ENCODE data around the gene CASK. TPM values are rescaled to one million over a fixed set of nuclear protein-coding genes. Genes with fewer than 3 reads are reported as not detected.

CASK gene
- total RNA-seq, 2 donors from 2014 or later: 90.8 to 107 TPM

DNA sequence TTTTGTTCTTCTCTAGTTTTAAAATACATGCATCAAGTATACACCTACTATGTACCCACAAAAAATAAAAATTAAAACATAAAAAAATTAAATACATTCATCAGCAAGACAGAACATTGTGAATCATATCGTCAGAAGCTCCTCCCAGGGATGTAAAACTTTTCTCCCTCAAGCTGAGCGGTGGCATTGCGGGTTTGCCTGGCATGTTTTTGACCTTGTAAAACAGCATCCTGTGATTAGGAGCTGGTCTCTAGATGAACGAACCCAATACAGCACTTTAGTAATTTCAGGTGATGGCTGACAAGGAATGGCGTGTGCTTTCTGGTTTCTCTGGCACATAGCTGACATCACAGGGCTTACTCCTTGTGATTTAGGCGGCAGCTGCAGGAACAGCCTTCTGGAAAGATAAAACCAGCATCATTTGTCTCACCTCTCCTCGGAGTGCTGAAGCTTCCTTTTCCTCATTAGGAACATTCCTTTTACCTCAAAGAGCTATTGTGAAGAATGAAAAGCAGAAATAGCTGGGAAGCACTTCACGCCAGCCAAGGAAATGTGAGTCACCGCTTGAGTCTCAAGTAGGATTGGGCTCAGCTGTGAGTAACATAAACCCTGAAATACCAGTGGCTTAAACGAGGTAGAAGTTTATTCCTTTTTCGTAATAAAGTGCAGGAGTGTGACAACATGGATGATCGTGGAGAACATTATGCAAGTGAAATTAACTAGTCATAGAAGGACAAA, 431.9 kb downstream of the CASK start:
- TF ChIP-seq, protein P1, sequence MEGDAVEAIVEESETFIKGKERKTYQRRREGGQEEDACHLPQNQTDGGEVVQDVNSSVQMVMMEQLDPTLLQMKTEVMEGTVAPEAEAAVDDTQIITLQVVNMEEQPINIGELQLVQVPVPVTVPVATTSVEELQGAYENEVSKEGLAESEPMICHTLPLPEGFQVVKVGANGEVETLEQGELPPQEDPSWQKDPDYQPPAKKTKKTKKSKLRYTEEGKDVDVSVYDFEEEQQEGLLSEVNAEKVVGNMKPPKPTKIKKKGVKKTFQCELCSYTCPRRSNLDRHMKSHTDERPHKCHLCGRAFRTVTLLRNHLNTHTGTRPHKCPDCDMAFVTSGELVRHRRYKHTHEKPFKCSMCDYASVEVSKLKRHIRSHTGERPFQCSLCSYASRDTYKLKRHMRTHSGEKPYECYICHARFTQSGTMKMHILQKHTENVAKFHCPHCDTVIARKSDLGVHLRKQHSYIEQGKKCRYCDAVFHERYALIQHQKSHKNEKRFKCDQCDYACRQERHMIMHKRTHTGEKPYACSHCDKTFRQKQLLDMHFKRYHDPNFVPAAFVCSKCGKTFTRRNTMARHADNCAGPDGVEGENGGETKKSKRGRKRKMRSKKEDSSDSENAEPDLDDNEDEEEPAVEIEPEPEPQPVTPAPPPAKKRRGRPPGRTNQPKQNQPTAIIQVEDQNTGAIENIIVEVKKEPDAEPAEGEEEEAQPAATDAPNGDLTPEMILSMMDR (IDR thresholded peaks at IDR 0.05): no peak
- H3K27me3 ChIP-seq: no peaks in the 10 kb centered on the region
- H3K36me3 ChIP-seq: no peaks in the 10 kb centered on the region
- H3K9ac ChIP-seq (ENCODE audit: low read depth in 2 of 2, low read length in 2 of 2): no peak overlapping the region
- H3K27ac ChIP-seq: no peak overlapping the region
- H3K4me1 ChIP-seq: no peaks in the 10 kb centered on the region
- intact Hi-C loops (cut with DNase I): no loop called here
- H3K9me3 ChIP-seq: no peaks in the 10 kb centered on the region
- H3K4me3 ChIP-seq: no peak overlapping the region
- no peak for DNase-seq

DNA sequence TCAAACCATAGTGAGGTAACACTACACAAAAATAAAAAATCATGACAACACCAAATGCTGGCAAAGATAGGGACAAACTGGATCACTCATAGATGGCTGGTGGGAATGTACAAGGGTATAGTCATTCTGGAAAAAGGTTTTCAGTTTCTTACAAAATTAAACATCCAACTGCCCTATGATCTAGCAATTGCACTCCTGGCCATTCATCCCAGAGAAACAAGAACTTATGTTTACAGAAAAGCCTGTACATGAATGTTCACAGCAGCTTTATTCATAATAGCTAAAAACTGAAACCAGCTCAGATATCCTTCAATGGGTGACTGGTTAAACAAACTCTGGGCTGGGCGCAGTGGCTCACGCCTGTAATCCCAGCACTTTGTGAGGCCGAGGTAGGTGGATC, 432.9 kb downstream of the CASK start:
- TF ChIP-seq, protein P1 (IDR thresholded peaks at IDR 0.05): no peak
- H3K4me1 ChIP-seq: no peaks in the 10 kb centered on the region
- no peaks in the 10 kb centered on the region for H3K27me3 ChIP-seq
- intact Hi-C loops (cut with DNase I): no loop called here
- no peak overlapping the region for H3K9ac ChIP-seq (ENCODE audit: low read depth in 2 of 2, low read length in 2 of 2)
- no peaks in the 10 kb centered on the region for H3K9me3 ChIP-seq
- no peak overlapping the region for H3K27ac ChIP-seq
- DNase-seq: no peak
- no peaks in the 10 kb centered on the region for H3K36me3 ChIP-seq
- H3K4me3 ChIP-seq: no peak overlapping the region

DNA sequence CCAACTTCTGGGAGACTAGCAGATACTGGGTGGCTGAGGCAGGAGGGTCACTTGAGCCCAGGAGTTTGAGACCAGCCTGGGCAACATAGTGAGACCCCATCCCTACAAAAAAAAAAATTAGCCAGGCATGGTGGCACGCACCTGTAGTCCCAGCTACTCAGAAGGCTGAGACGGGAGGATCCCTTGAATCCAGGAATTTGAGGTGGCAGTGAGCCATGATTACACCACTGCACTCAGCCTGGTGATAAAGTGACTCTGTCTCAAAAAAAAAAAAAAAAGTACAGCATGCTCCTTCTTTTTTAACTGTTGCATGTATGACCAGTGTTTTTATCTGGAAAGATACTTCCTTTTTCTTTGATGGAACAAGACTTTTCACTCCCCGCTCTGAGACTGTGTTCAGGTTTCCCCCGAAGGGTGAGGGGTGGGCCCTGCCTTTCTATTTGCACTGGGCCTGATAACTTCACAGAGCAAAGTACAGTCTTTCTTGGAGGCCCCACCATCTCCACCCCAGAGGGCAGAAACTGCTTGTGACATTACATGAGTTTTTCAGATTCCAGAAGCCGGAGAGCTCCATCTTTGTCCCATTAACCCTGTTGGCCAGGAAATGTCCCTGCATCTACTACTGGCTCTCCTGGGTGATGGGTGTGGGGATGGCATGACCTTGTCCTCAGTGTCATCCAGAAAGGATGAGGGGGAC, 441.1 kb downstream of the CASK start:
- Histone ChIP-seq H3K36me3 (no peaks in the 10 kb centered on the region), H3K4me1 (no peaks in the 10 kb centered on the region), H3K9me3 (no peaks in the 10 kb centered on the region), H3K27ac (no peak overlapping the region), H3K27me3 (no peaks in the 10 kb centered on the region), H3K9ac (ENCODE audit: low read depth in 2 of 2, low read length in 2 of 2) (no peak overlapping the region), H3K4me3 (no peak overlapping the region)
- TF ChIP-seq, protein P1 (IDR thresholded peaks at IDR 0.05): no peak
- intact Hi-C loops (cut with DNase I): no loop called here
- no peak for DNase-seq

DNA sequence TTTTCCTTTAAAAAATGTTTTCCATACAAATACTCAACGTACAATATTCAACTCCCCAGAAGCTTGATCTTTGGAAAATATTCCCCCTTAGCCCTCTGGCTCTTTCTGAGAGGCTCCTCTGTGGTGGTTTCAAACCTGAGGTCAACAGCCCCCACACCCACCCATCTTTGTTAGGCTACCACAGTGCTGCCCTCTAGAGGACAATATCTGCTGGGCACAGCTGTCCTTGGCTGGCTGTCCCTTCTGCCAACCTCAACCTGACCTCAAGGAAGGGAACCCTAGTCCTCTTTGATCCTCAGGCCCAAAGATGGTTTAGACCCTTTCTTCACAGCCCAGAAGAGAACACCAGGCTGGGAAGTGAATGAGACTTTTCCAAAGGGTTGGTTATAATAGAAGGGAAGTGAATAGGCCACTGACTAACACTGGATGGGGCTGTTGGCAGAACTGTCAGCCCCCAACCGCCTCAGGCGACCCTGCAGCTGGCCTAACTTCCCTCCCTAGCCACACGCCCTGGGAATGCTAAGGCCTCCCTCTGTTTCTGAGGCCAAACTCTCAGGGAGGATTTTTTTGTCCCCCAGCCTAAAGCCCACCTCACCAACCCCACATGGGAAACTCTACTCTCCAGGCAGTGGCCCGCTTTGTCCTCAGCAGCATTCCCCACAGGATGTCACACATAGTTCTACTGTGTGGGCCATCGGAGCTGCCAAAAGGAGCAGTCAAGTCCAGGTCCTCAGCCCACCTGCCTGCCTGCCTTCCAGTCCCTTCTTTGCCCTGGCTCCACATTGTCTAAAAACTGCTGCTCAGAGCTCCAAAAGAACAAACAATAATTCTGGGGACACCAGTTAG, 441.9 kb downstream of the CASK start:
- Histone ChIP-seq H3K4me3 (no peak overlapping the region), H3K9ac (ENCODE audit: low read depth in 2 of 2, low read length in 2 of 2) (no peak overlapping the region), H3K36me3 (no peaks in the 10 kb centered on the region), H3K9me3 (no peaks in the 10 kb centered on the region), H3K27ac (no peak overlapping the region), H3K27me3 (no peaks in the 10 kb centered on the region), H3K4me1 (no peaks in the 10 kb centered on the region)
- DNase-seq: no peak
- intact Hi-C loops (cut with DNase I): no loop called here
- TF ChIP-seq, protein P1 (IDR thresholded peaks at IDR 0.05): peak; percentile 30

DNA sequence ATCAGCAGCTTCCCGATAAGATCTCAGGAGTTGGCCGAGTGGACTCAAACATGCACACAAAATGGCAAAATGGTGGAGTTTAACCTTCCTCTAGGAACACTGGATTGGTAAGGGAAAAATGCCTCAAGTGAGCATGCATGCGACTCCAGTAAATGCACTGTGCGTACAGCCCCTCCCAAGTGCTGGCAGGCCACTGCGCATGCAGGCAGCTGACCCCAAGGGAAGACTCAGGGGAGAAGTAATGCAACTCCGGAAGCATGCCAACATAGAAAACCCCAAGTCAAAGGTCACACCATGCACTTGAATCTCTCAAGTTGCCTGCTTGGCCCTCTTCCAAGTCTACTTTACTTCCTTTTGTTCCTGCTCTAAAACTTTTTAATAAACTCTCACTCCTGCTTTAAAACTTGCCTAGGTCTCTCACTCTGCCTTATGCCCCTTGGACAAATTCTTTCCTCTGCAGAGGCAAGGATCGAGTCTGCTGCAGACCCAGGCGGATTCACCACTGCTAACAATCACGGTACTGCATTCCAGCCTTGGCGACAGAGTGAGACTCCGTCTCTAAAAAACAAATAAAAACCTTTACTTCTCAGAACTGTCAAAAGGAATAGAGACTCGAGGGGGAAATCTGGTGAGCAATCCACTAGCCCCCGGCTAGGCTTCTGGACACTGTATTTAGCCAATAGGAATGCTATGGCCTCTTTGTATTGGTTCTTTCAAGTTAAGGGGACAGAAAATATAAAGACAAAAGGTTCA, 442.7 kb downstream of the CASK start:
- no peaks in the 10 kb centered on the region for H3K36me3 ChIP-seq
- no peaks in the 10 kb centered on the region for H3K27me3 ChIP-seq
- no peak for DNase-seq
- no peaks in the 10 kb centered on the region for H3K9me3 ChIP-seq
- no peak overlapping the region for H3K27ac ChIP-seq
- H3K4me1 ChIP-seq: no peaks in the 10 kb centered on the region
- intact Hi-C loops (cut with DNase I): no loop called here
- no peak overlapping the region for H3K4me3 ChIP-seq
- TF ChIP-seq, protein P1 (IDR thresholded peaks at IDR 0.05): no peak
- H3K9ac ChIP-seq (ENCODE audit: low read depth in 2 of 2, low read length in 2 of 2): no peak overlapping the region
